Neural cell (in vitro differentiated cells): ENCODE results near the gene DPP6.
A peak's percentile ranks its signal among the peaks of the same experiment; 100 is the strongest.

Source experiments
- EP300 ChIP-seq: fragments of 450-650 bp; conservative IDR thresholded peaks from 2 replicates; pipeline ENCODE4 v1.6.1; 2014; ENCODE audit warnings: antibody characterized with exemption, mild to moderate bottlenecking, moderate library complexity; ENCODE audit not compliant: poor library complexity, severe bottlenecking
- MXI1 ChIP-seq: fragments of 450-650 bp; conservative IDR thresholded peaks from 2 replicates; pipeline ENCODE4 v1.6.1; 2014; ENCODE audit warnings: antibody characterized with exemption, mild to moderate bottlenecking; ENCODE audit not compliant: poor library complexity, severe bottlenecking
- POLR2AphosphoS5 ChIP-seq: IDR thresholded peaks from 2 replicates; pipeline ENCODE4 v1.6.1; 2012
- RAD21 ChIP-seq: fragments of 450-650 bp; conservative IDR thresholded peaks from 2 replicates; pipeline ENCODE4 v1.6.1; 2014; ENCODE audit warnings: antibody characterized with exemption, mild to moderate bottlenecking, moderate library complexity
- SMC3 ChIP-seq: fragments of 450-650 bp; conservative IDR thresholded peaks from 2 replicates; pipeline ENCODE4 v1.6.1; 2014; ENCODE audit warnings: antibody characterized with exemption, mild to moderate bottlenecking, moderate library complexity; ENCODE audit not compliant: poor library complexity
- TAF1 ChIP-seq: IDR thresholded peaks from 2 replicates; pipeline ENCODE4 v1.6.1; 2012; ENCODE audit warnings: low read depth
- TF ChIP-seq, protein P1 (sequence below): IDR thresholded peaks from 2 replicates; pipeline ENCODE4 v1.6.1; 2012; ENCODE audit warnings: borderline replicate concordance
- TF ChIP-seq, protein P2 (sequence below): fragments of 450-650 bp; IDR thresholded peaks from 2 replicates; pipeline ENCODE4 v1.5.1; 2014; ENCODE audit warnings: antibody characterized with exemption, mild to moderate bottlenecking, moderate library complexity; ENCODE audit not compliant: poor library complexity, severe bottlenecking

DNA sequence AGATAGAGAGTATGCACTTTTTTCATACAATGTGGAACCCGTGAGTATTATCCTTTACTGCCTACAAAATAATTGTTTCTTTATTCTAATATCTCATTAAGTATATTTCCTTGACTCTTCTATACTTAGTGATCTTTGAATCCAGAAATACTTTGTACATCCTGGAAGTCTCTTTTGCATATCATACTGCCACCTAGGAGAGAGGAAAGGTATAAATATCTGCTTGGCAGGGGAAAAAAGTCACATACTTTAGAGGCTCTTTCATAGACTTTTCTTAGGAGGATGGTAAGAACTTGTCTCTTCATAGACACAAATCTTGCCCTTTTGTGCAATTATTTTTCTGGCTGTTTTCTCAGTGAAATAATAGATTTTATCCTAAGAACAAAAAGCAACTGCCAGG, 514.7 kb downstream of the DPP6 start:
- TF ChIP-seq POLR2AphosphoS5: no peak
- TF ChIP-seq, protein P1, sequence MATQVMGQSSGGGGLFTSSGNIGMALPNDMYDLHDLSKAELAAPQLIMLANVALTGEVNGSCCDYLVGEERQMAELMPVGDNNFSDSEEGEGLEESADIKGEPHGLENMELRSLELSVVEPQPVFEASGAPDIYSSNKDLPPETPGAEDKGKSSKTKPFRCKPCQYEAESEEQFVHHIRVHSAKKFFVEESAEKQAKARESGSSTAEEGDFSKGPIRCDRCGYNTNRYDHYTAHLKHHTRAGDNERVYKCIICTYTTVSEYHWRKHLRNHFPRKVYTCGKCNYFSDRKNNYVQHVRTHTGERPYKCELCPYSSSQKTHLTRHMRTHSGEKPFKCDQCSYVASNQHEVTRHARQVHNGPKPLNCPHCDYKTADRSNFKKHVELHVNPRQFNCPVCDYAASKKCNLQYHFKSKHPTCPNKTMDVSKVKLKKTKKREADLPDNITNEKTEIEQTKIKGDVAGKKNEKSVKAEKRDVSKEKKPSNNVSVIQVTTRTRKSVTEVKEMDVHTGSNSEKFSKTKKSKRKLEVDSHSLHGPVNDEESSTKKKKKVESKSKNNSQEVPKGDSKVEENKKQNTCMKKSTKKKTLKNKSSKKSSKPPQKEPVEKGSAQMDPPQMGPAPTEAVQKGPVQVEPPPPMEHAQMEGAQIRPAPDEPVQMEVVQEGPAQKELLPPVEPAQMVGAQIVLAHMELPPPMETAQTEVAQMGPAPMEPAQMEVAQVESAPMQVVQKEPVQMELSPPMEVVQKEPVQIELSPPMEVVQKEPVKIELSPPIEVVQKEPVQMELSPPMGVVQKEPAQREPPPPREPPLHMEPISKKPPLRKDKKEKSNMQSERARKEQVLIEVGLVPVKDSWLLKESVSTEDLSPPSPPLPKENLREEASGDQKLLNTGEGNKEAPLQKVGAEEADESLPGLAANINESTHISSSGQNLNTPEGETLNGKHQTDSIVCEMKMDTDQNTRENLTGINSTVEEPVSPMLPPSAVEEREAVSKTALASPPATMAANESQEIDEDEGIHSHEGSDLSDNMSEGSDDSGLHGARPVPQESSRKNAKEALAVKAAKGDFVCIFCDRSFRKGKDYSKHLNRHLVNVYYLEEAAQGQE: no peak
- TF ChIP-seq EP300: no peak
- TF ChIP-seq SMC3: peak; percentile 83
- TF ChIP-seq, protein P2, sequence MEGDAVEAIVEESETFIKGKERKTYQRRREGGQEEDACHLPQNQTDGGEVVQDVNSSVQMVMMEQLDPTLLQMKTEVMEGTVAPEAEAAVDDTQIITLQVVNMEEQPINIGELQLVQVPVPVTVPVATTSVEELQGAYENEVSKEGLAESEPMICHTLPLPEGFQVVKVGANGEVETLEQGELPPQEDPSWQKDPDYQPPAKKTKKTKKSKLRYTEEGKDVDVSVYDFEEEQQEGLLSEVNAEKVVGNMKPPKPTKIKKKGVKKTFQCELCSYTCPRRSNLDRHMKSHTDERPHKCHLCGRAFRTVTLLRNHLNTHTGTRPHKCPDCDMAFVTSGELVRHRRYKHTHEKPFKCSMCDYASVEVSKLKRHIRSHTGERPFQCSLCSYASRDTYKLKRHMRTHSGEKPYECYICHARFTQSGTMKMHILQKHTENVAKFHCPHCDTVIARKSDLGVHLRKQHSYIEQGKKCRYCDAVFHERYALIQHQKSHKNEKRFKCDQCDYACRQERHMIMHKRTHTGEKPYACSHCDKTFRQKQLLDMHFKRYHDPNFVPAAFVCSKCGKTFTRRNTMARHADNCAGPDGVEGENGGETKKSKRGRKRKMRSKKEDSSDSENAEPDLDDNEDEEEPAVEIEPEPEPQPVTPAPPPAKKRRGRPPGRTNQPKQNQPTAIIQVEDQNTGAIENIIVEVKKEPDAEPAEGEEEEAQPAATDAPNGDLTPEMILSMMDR: peak; percentile 74
- TF ChIP-seq MXI1: no peak
- TF ChIP-seq RAD21: peak; percentile 81
- no peak for TF ChIP-seq TAF1
